Stomach (tissue), 4 donors: ENCODE data around the gene TBC1D16.

Experiments
- CTCF ChIP-seq, 7 experiments: fragments of 450-650 bp in 4 of 7; fragments of 200-600 bp in 3 of 7; sonication (generic) in 3 of 7; IDR thresholded peaks; one replicate each; pipeline ENCODE4 v1.5.1; 2016 to 2019; ENCODE audit warnings: antibody characterized with exemption in 7 of 7, control low read depth in 2 of 7, mild to moderate bottlenecking in 1 of 7
- EP300 ChIP-seq: sonication (generic); formaldehyde crosslinking; IDR thresholded peaks from one replicate; pipeline ENCODE4 v1.6.1; 2017; ENCODE audit warnings: antibody characterized with exemption
- POLR2A ChIP-seq, 4 donors: fragments of 450-650 bp; IDR thresholded peaks; one replicate each; pipeline ENCODE4 v1.6.1; 2016; ENCODE audit warnings: antibody characterized with exemption in 4 of 4, control low read depth in 2 of 4, mild to moderate bottlenecking in 1 of 4, moderate library complexity in 1 of 4

GRCh38 chr17:79922116-79922601 is 113.5 kb downstream of the TBC1D16 start:
- TF ChIP-seq CTCF (IDR thresholded peaks at IDR 0.05): no peak
- no peak for TF ChIP-seq EP300
- no peak for TF ChIP-seq POLR2A (IDR thresholded peaks at IDR 0.05)
